OCI-LY3 (cell line): ENCODE results near the gene SERINC3.

Experiments
- H2AFZ ChIP-seq: fragments of 200-600, 300-600 bp; shearing (Covaris generic); 2 replicates; pipeline ENCODE4 v1.6.0; 2014; ENCODE audit warnings: antibody characterized with exemption, low read depth, low read length
- H3K27ac ChIP-seq: fragments of 200-600, 300-600 bp; sonication (generic); 2 replicates; pipeline ENCODE4 v1.5.1; 2014; ENCODE audit warnings: mild to moderate bottlenecking, low read length, moderate library complexity, mixed read lengths
- H3K27me3 ChIP-seq: fragments of 200-600, 300-600 bp; sonication (generic); 2 replicates; pipeline ENCODE4 v1.6.1; 2014; ENCODE audit warnings: low read depth, low read length, mixed read lengths
- H3K36me3 ChIP-seq: fragments of 200-600, 300-600 bp; sonication (generic); replicated peaks from 2 replicates; pipeline ENCODE3; 2014; ENCODE audit warnings: low read depth, low read length, mixed read lengths
- H3K4me1 ChIP-seq: fragments of 300-600, 200-600 bp; sonication (generic); 2 replicates; pipeline ENCODE4 v1.6.1; 2014; ENCODE audit warnings: low read length, mixed read lengths
- H3K4me2 ChIP-seq: fragments of 200-600, 300-600 bp; sonication (generic); 2 replicates; pipeline ENCODE4 v1.6.1; 2014; ENCODE audit warnings: low read length, mixed read lengths
- H3K4me3 ChIP-seq: fragments of 300-600, 200-600 bp; sonication (generic); 2 replicates; pipeline ENCODE4 v1.5.1; 2014; ENCODE audit warnings: antibody characterized with exemption, mild to moderate bottlenecking, low read length, moderate library complexity
- H3K79me2 ChIP-seq: fragments of 300-600, 200-600 bp; shearing (Covaris generic); 2 replicates; pipeline ENCODE4 v1.6.1; 2014; ENCODE audit warnings: mild to moderate bottlenecking, low read length, mixed read lengths
- H3K9ac ChIP-seq: fragments of 300-600, 200-600 bp; shearing (Covaris generic); 2 replicates; pipeline ENCODE4 v1.6.0; 2014; ENCODE audit warnings: mild to moderate bottlenecking, low read length, moderate library complexity
- H3K9me3 ChIP-seq: fragments of 200-600, 300-600 bp; shearing (Covaris generic); 2 replicates; pipeline ENCODE4 v1.6.1; 2014; ENCODE audit warnings: low read length, mixed read lengths; ENCODE audit not compliant: insufficient read depth
- H4K20me1 ChIP-seq: fragments of 200-600, 300-600 bp; sonication (generic); 2 replicates; pipeline ENCODE4 v1.6.1; 2016; ENCODE audit warnings: low read length, mixed read lengths; ENCODE audit not compliant: insufficient read depth
- CTCF ChIP-seq: fragments of 200-600, 300-600 bp; sonication (generic); IDR thresholded peaks from 2 replicates; pipeline ENCODE4 v1.5.1; 2014; ENCODE audit warnings: antibody characterized with exemption, low read length, low read depth
- EZH2phosphoT487 ChIP-seq: fragments of 200-600 bp; shearing (Covaris generic); IDR thresholded peaks from 2 replicates; pipeline ENCODE4 v1.6.1; 2018; ENCODE audit warnings: antibody characterized with exemption, mixed run types, low read depth

The SERINC3 gene

GRCh38 chr20:44521484-44522481 is at the start of gene SERINC3:
Gene SERINC3, minus strand, starts transcription at chr20:44522070. Its CDS starts 119 bp downstream, at chr20:44521951.
- peaks cover 48% of the 10 kb centered on the region for H3K79me2 ChIP-seq
- no peaks in the 10 kb centered on the region for H3K9me3 ChIP-seq
- peak within 1 kb of the TSS; percentile 82 for H3K9ac ChIP-seq
- H3K27me3 ChIP-seq = no peaks in the 10 kb centered on the region
- H3K4me3 ChIP-seq = peak within 1 kb of the TSS; percentile 86
- peaks cover 33% of the 10 kb centered on the region for H4K20me1 ChIP-seq
- no peak for TF ChIP-seq EZH2phosphoT487
- TF ChIP-seq CTCF = peak; percentile 58
- peak within 1 kb of the TSS; percentile 91 for H3K4me2 ChIP-seq
- H3K4me1 ChIP-seq = peaks cover 15% of the 10 kb centered on the region
- H3K36me3 ChIP-seq = no peaks in the 10 kb centered on the region
- peak within 1 kb of the TSS; percentile 41 for H3K27ac ChIP-seq
- peak within 1 kb of the TSS; percentile 91 for H2AFZ ChIP-seq

GRCh38 chr20:44571362-44571988 is 49.6 kb upstream of the SERINC3 start:
- no peak overlapping the region for H3K4me2 ChIP-seq
- H3K27ac ChIP-seq = no peak overlapping the region
- H3K27me3 ChIP-seq = no peaks in the 10 kb centered on the region
- peaks cover 11% of the 10 kb centered on the region for H3K79me2 ChIP-seq
- TF ChIP-seq EZH2phosphoT487 = no peak
- H2AFZ ChIP-seq = no peak overlapping the region
- no peaks in the 10 kb centered on the region for H3K9me3 ChIP-seq
- H3K36me3 ChIP-seq = no peaks in the 10 kb centered on the region
- peaks cover 12% of the 10 kb centered on the region for H3K4me1 ChIP-seq
- H3K4me3 ChIP-seq = no peak overlapping the region
- H4K20me1 ChIP-seq = no peaks in the 10 kb centered on the region
- no peak overlapping the region for H3K9ac ChIP-seq

GRCh38 chr20:44570367-44570766 is 48.5 kb upstream of the SERINC3 start:
- Histone ChIP-seq H3K4me1 (0 out of 2 replicates have a peak, but pooled peaks cover 2% of the 10 kb centered on the region), H3K36me3 (no peaks in the 10 kb centered on the region), H3K79me2 (0 out of 2 replicates have a peak, but pooled peaks cover under 1% of the 10 kb centered on the region), H4K20me1 (no peaks in the 10 kb centered on the region), H3K4me3 (no peak overlapping the region), H3K27ac (no peak overlapping the region), H3K27me3 (no peaks in the 10 kb centered on the region), H2AFZ (no peak overlapping the region), H3K9me3 (no peaks in the 10 kb centered on the region), H3K9ac (no peak overlapping the region), H3K4me2 (no peak overlapping the region)
- TF ChIP-seq EZH2phosphoT487 (no peak), CTCF (no peak)

- no peaks in the 10 kb centered on the region for H3K36me3 ChIP-seq
- TF ChIP-seq EZH2phosphoT487 (no peak), CTCF (no peak)
- no peak overlapping the region for H3K27ac ChIP-seq
- H4K20me1 ChIP-seq = no peaks in the 10 kb centered on the region
- H3K9ac ChIP-seq = no peak overlapping the region
- no peak overlapping the region for H3K4me3 ChIP-seq
- H3K79me2 ChIP-seq = no peaks in the 10 kb centered on the region
- no peaks in the 10 kb centered on the region for H3K9me3 ChIP-seq
- H3K4me2 ChIP-seq = no peak overlapping the region
- no peak overlapping the region for H2AFZ ChIP-seq
- H3K4me1 ChIP-seq = no peaks in the 10 kb centered on the region
- no peaks in the 10 kb centered on the region for H3K27me3 ChIP-seq
These were observed 44.9 kb upstream of the SERINC3 start for GRCh38 chr20:44566811-44567210.
